K562 (cell line): ENCODE measurements around the gene METTL8.

Experiments used
- CBFB ChIP-seq: sonication (generic); formaldehyde crosslinking; IDR thresholded peaks from 2 replicates; pipeline ENCODE4 v1.4.0; 2020; ENCODE audit warnings: mild to moderate bottlenecking, missing genetic modification reagents
- GATA2 ChIP-seq: sonication (generic); formaldehyde crosslinking; IDR thresholded peaks from 2 replicates; pipeline ENCODE4 v1.4.0; 2020; ENCODE audit warnings: mild to moderate bottlenecking, missing genetic modification reagents
- RBFOX2 ChIP-seq: fragments of 200-400 bp; formaldehyde crosslinking; IDR thresholded peaks from 2 replicates; pipeline ENCODE4 v1.6.1; 2017; ENCODE audit warnings: low read depth, mild to moderate bottlenecking, low read length, moderate library complexity
- ZNF24 ChIP-seq: fragments of 450-650 bp; IDR thresholded peaks from 2 replicates; pipeline ENCODE4 v1.6.1; 2016
- ZNF764 ChIP-seq: fragments of 250-450 bp; sonication (Bioruptor Pico); IDR thresholded peaks from 2 replicates; pipeline ENCODE4 v1.4.0; 2020; ENCODE audit warnings: low read depth, mild to moderate bottlenecking, moderate library complexity
- TF ChIP-seq, protein P1 (sequence below), 3 experiments: IDR thresholded peaks in 2 of 3; conservative IDR thresholded peaks in 1 of 3; 2 replicates each; pipeline ENCODE4 v1.5.1; 2011 to 2012; ENCODE audit warnings: low read length in 3 of 3, mild to moderate bottlenecking in 3 of 3, control low read depth in 2 of 3, improper control_type of control experiment in 1 of 3, inconsistent platforms in 1 of 3, low read depth in 1 of 3, mixed read lengths in 1 of 3, moderate library complexity in 1 of 3; ENCODE audit not compliant: insufficient read depth in 2 of 3
- TF ChIP-seq, protein P2 (sequence below), 2 experiments: fragments of 450-650 bp; formaldehyde crosslinking in 1 of 2; IDR thresholded peaks; 2 replicates each; pipeline versions ENCODE4 v1.4.0 to v1.6.1; 2014 to 2020; ENCODE audit warnings: mild to moderate bottlenecking in 2 of 2, borderline replicate concordance in 1 of 2, low read depth in 1 of 2
- TF ChIP-seq, protein P3 (sequence below): sonication (generic); formaldehyde crosslinking; IDR thresholded peaks from 2 replicates; pipeline ENCODE4 v1.8.0; 2022; ENCODE audit warnings: mild to moderate bottlenecking, missing genetic modification reagents
- TF ChIP-seq, protein P4 (sequence below), 2 experiments: fragments of 450-650 bp in 1 of 2; sonication (generic) in 1 of 2; formaldehyde crosslinking in 1 of 2; IDR thresholded peaks in 1 of 2; conservative IDR thresholded peaks in 1 of 2; 2 replicates each; pipeline versions ENCODE4 v1.6.1 to v1.8.1; 2016 to 2023; ENCODE audit warnings: mild to moderate bottlenecking in 2 of 2, moderate library complexity in 2 of 2, inconsistent platforms in 1 of 2, missing genetic modification reagents in 1 of 2
- TF ChIP-seq, protein P5 (sequence below): fragments of 450-650 bp; IDR thresholded peaks from 2 replicates; pipeline ENCODE4 v1.6.1; 2016; ENCODE audit warnings: borderline replicate concordance

DNA sequence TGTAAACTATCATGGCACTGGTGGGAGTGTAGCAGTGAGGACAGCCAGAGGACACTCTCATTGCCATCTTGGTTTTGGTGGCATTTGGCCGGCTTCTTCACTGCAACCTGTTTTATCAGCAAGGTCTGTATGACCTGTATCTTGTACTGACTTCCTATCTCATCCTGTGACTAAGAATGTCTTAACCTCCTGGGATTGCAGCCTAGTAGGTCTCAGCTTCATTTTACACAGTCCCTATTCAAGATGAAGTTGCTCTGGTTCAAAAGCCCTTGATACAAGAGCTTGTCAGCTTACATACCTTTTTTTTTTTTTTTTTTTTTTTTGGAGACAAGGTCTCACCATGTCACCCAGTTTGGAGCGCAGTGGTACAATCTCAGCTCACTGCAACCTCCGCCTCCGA is 110.9 kb downstream of the METTL8 start:
- no peak for TF ChIP-seq ZNF764 (CRISPR knock-in tag)
- TF ChIP-seq, protein P1, sequence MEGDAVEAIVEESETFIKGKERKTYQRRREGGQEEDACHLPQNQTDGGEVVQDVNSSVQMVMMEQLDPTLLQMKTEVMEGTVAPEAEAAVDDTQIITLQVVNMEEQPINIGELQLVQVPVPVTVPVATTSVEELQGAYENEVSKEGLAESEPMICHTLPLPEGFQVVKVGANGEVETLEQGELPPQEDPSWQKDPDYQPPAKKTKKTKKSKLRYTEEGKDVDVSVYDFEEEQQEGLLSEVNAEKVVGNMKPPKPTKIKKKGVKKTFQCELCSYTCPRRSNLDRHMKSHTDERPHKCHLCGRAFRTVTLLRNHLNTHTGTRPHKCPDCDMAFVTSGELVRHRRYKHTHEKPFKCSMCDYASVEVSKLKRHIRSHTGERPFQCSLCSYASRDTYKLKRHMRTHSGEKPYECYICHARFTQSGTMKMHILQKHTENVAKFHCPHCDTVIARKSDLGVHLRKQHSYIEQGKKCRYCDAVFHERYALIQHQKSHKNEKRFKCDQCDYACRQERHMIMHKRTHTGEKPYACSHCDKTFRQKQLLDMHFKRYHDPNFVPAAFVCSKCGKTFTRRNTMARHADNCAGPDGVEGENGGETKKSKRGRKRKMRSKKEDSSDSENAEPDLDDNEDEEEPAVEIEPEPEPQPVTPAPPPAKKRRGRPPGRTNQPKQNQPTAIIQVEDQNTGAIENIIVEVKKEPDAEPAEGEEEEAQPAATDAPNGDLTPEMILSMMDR (IDR thresholded peaks at IDR 0.05 in 2 of 3, conservative IDR thresholded peaks at IDR 0.05 in 1 of 3; ENCODE audit: insufficient read depth in 2 of 3, low read depth in 1 of 3, low read length in 3 of 3), result no peak
- TF ChIP-seq, protein P2, sequence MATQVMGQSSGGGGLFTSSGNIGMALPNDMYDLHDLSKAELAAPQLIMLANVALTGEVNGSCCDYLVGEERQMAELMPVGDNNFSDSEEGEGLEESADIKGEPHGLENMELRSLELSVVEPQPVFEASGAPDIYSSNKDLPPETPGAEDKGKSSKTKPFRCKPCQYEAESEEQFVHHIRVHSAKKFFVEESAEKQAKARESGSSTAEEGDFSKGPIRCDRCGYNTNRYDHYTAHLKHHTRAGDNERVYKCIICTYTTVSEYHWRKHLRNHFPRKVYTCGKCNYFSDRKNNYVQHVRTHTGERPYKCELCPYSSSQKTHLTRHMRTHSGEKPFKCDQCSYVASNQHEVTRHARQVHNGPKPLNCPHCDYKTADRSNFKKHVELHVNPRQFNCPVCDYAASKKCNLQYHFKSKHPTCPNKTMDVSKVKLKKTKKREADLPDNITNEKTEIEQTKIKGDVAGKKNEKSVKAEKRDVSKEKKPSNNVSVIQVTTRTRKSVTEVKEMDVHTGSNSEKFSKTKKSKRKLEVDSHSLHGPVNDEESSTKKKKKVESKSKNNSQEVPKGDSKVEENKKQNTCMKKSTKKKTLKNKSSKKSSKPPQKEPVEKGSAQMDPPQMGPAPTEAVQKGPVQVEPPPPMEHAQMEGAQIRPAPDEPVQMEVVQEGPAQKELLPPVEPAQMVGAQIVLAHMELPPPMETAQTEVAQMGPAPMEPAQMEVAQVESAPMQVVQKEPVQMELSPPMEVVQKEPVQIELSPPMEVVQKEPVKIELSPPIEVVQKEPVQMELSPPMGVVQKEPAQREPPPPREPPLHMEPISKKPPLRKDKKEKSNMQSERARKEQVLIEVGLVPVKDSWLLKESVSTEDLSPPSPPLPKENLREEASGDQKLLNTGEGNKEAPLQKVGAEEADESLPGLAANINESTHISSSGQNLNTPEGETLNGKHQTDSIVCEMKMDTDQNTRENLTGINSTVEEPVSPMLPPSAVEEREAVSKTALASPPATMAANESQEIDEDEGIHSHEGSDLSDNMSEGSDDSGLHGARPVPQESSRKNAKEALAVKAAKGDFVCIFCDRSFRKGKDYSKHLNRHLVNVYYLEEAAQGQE (IDR thresholded peaks at IDR 0.05; ENCODE audit: borderline replicate concordance), result no peak
- TF ChIP-seq, protein P2 (CRISPR knock-in tag; IDR thresholded peaks at IDR 0.05; ENCODE audit: low read depth), result no peak
- TF ChIP-seq GATA2 (CRISPR knock-in tag), result no peak
- TF ChIP-seq, protein P3, sequence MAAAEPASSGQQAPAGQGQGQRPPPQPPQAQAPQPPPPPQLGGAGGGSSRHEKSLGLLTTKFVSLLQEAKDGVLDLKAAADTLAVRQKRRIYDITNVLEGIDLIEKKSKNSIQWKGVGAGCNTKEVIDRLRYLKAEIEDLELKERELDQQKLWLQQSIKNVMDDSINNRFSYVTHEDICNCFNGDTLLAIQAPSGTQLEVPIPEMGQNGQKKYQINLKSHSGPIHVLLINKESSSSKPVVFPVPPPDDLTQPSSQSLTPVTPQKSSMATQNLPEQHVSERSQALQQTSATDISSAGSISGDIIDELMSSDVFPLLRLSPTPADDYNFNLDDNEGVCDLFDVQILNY (CRISPR knock-in tag), result no peak
- TF ChIP-seq, protein P4, sequence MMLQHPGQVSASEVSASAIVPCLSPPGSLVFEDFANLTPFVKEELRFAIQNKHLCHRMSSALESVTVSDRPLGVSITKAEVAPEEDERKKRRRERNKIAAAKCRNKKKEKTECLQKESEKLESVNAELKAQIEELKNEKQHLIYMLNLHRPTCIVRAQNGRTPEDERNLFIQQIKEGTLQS (IDR thresholded peaks at IDR 0.05), result no peak
- TF ChIP-seq, protein P4 (CRISPR knock-in tag; conservative IDR thresholded peaks at IDR 0.05), result no peak
- no peak for TF ChIP-seq ZNF24
- TF ChIP-seq, protein P5, sequence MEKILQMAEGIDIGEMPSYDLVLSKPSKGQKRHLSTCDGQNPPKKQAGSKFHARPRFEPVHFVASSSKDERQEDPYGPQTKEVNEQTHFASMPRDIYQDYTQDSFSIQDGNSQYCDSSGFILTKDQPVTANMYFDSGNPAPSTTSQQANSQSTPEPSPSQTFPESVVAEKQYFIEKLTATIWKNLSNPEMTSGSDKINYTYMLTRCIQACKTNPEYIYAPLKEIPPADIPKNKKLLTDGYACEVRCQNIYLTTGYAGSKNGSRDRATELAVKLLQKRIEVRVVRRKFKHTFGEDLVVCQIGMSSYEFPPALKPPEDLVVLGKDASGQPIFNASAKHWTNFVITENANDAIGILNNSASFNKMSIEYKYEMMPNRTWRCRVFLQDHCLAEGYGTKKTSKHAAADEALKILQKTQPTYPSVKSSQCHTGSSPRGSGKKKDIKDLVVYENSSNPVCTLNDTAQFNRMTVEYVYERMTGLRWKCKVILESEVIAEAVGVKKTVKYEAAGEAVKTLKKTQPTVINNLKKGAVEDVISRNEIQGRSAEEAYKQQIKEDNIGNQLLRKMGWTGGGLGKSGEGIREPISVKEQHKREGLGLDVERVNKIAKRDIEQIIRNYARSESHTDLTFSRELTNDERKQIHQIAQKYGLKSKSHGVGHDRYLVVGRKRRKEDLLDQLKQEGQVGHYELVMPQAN, result no peak
- TF ChIP-seq CBFB, result no peak
- no peak for TF ChIP-seq RBFOX2
